B cell (primary cell): Measurements from ENCODE around the gene CFAP100. TPM values are rescaled to one million over a fixed set of nuclear protein-coding genes. Genes with fewer than 3 reads are reported as not detected.

Experiments
- ATAC-seq: fragments of 200-7000 bp; cut with Tn5 transposase; one replicate; pipeline ENCODE4 v1.10.0; 2021; ENCODE audit warnings: low read depth, mild to moderate bottlenecking, moderate number of reproducible peaks, moderate library complexity
- CTCF ChIA-PET: fragments of 350-600 bp; sonication (Branson Sonifier 250); formaldehyde crosslinking; loops from one replicate; lab custom pipeline; 2021; ENCODE audit warnings: antibody characterized with exemption, inconsistent platforms; lab: Charles Lee
- POLR2A ChIA-PET: fragments of 350-600 bp; sonication (Branson Sonifier 250); formaldehyde crosslinking; loops from one replicate; lab custom pipeline; 2021; ENCODE audit warnings: antibody characterized with exemption; lab: Charles Lee
- DNase-seq: peaks from one replicate; pipeline ENCODE4 v3.0.0; 2013
- H2AFZ ChIP-seq: 2 replicates; pipeline ENCODE4 v1.6.1; 2012; ENCODE audit warnings: mild to moderate bottlenecking, low read depth, low read length; ENCODE audit not compliant: insufficient read depth, poor library complexity, severe bottlenecking
- H3K27ac ChIP-seq, 2 donors: 1 replicate in 1 of 2; 2 replicates in 1 of 2; pipeline ENCODE4 v1.5.1; 2012 to 2013; ENCODE audit warnings: low read length in 2 of 2, mild to moderate bottlenecking in 2 of 2, moderate library complexity in 1 of 2
- H3K27me3 ChIP-seq, 4 experiments: fragments of 200-600 bp in 1 of 4; sonication (generic) in 1 of 4; replicated peaks in 1 of 4; 1 replicate in 2 of 4; 2 replicates in 2 of 4; pipeline versions ENCODE4 v1.6.1 to v1.7.0; 2013 to 2016; ENCODE audit warnings: low read length in 3 of 4, mild to moderate bottlenecking in 2 of 4, mixed read lengths in 1 of 4, moderate library complexity in 1 of 4; ENCODE audit not compliant: insufficient read depth in 4 of 4, control insufficient read depth in 3 of 4; ENCODE audit errors: control extremely low read depth in 1 of 4
- H3K36me3 ChIP-seq, 2 experiments: replicated peaks in 1 of 2; 1 replicate in 1 of 2; 2 replicates in 1 of 2; pipeline versions ENCODE4 v1.6.1 to v1.7.1; 2013; ENCODE audit warnings: low read length in 1 of 2; ENCODE audit not compliant: insufficient read depth in 2 of 2, control insufficient read depth in 1 of 2; ENCODE audit errors: control extremely low read depth in 1 of 2, extremely low read depth in 1 of 2
- H3K4me1 ChIP-seq, 2 donors: fragments of 200-600 bp in 1 of 2; sonication (generic) in 1 of 2; 1 replicate in 1 of 2; 2 replicates in 1 of 2; pipeline versions ENCODE4 v1.5.1 to v1.6.1; 2013 to 2017; ENCODE audit warnings: low read length in 2 of 2; ENCODE audit not compliant: control insufficient read depth in 2 of 2, insufficient read depth in 2 of 2
- H3K4me2 ChIP-seq: replicated peaks from 2 replicates; pipeline ENCODE3; 2012; ENCODE audit warnings: mild to moderate bottlenecking, low read depth, low read length; ENCODE audit not compliant: poor library complexity, severe bottlenecking
- H3K4me3 ChIP-seq, 5 experiments: fragments of 200-600 bp in 1 of 5; sonication (generic) in 1 of 5; 1 replicate in 3 of 5; 2 replicates in 2 of 5; pipeline versions ENCODE4 v1.5.1 to v1.7.0; 2011 to 2016; ENCODE audit warnings: low read length in 4 of 5, mild to moderate bottlenecking in 4 of 5, low read depth in 2 of 5, control low read depth in 1 of 5, moderate library complexity in 1 of 5; ENCODE audit not compliant: insufficient read depth in 1 of 5; ENCODE audit errors: control extremely low read depth in 1 of 5, extremely low read depth in 1 of 5
- H3K79me2 ChIP-seq: fragments of 200-600 bp; sonication (generic); one replicate; pipeline ENCODE4 v1.6.0; 2016; ENCODE audit warnings: low read length; ENCODE audit not compliant: control insufficient read depth, insufficient read depth
- H3K9ac ChIP-seq: fragments of 200-600 bp; sonication (generic); 2 replicates; pipeline ENCODE4 v1.6.1; 2017; ENCODE audit warnings: mild to moderate bottlenecking, low read length, moderate library complexity
- H3K9me3 ChIP-seq, 3 donors: one replicate each; pipeline versions ENCODE4 v1.6.1 to v1.7.1; 2013; ENCODE audit warnings: low read length in 2 of 3; ENCODE audit not compliant: control insufficient read depth in 2 of 3, insufficient read depth in 1 of 3; ENCODE audit errors: control extremely low read depth in 1 of 3
- H4K20me1 ChIP-seq: 2 replicates; pipeline ENCODE4 v1.6.0; 2012; ENCODE audit warnings: mild to moderate bottlenecking, low read length; ENCODE audit not compliant: insufficient read depth, control insufficient read depth, poor library complexity, severe bottlenecking
- H3K27ac Mint-ChIP-seq: one replicate; pipeline ENCODE4 v1.8.0; 2021; ENCODE audit warnings: mixed read lengths
- H3K27me3 Mint-ChIP-seq: one replicate; pipeline ENCODE4 v1.8.0; 2021; ENCODE audit warnings: mixed read lengths
- H3K4me1 Mint-ChIP-seq: one replicate; pipeline ENCODE4 v1.8.0; 2021; ENCODE audit warnings: mixed read lengths
- H3K4me3 Mint-ChIP-seq: one replicate; pipeline ENCODE4 v1.8.0; 2021; ENCODE audit warnings: mixed read lengths
- H3K9me3 Mint-ChIP-seq: one replicate; pipeline ENCODE4 v1.8.0; 2022; ENCODE audit warnings: mixed read lengths; ENCODE audit not compliant: insufficient read depth
- CTCF ChIP-seq: fragments of 200-600 bp; IDR thresholded peaks from one replicate; pipeline ENCODE4 v1.8.0; 2022; ENCODE audit warnings: antibody characterized with exemption, mild to moderate bottlenecking
- EZH2 ChIP-seq: IDR thresholded peaks from 2 replicates; pipeline ENCODE4 v1.6.1; 2012; ENCODE audit warnings: borderline replicate concordance, low read depth, mild to moderate bottlenecking, moderate library complexity, low read length; ENCODE audit not compliant: insufficient read depth, poor library complexity, severe bottlenecking
- WGBS: methylation state at CpG from one replicate; pipeline ENCODE4 v1.1.5; 2013; ENCODE audit warnings: missing lambda C conversion rate; ENCODE audit not compliant: insufficient coverage; 5-methylcytosine and 5-hydroxymethylcytosine counted together
- intact Hi-C: fragments of 100-400 bp; cut with micrococcal nuclease; formaldehyde crosslinking; loops from one replicate; pipeline ENCODE4 v1.10.0; 2022
- polyA plus RNA-seq: library from polyadenylated mRNA; depleted of rRNA; stranded (reverse); fragments of >200 nt; gene quantifications from 2 replicates; pipeline ENCODE4 v1.2.3, GENCODE V29; 2012
- total RNA-seq, 2 donors: library from RNA; stranded (reverse); fragments of 120-200 nt in 1 of 2; gene quantifications; 1 replicate in 1 of 2; 2 replicates in 1 of 2; pipeline versions ENCODE4 v1.2.3 to v1.2.4, GENCODE V29; 2013 to 2022

CFAP100 gene
- total and polyA plus RNA-seq, 2 donors (not counting 1 experiment from before 2014, with no cell fraction given), result not detected

- no peak overlapping the region for H3K27ac Mint-ChIP-seq
- Histone ChIP-seq H3K27ac (no peak overlapping the region), H3K4me1 (peaks cover 0 to 7% of the 10 kb centered on the region in 2 donors), H3K79me2 (no peaks in the 10 kb centered on the region), H4K20me1 (no peaks in the 10 kb centered on the region), H3K9me3 (peaks cover 0 to 26% (median 9%) of the 10 kb centered on the region in 3 donors), H3K4me2 (no peak overlapping the region), H3K36me3 (no peaks in the 10 kb centered on the region), H2AFZ (no peak overlapping the region), H3K4me3 (no peak overlapping the region), H3K9ac (no peak overlapping the region), H3K27me3 (peaks cover 0 to 21% (median 5%) of the 10 kb centered on the region in 4 experiments)
- no peak for ATAC-seq
- CTCF ChIA-PET, result no interaction called here
- DNase-seq, result no peak
- H3K4me1 Mint-ChIP-seq, result peaks cover 15% of the 10 kb centered on the region
- 27% methylated on average over 30 of the region's 30 CpGs for WGBS
- H3K9me3 Mint-ChIP-seq, result peaks cover 8% of the 10 kb centered on the region
- POLR2A ChIA-PET, result no interaction called here
- TF ChIP-seq CTCF (no peak), EZH2 (no peak)
- peaks cover 49% of the 10 kb centered on the region for H3K27me3 Mint-ChIP-seq
- intact Hi-C loops, result no loop called here
- H3K4me3 Mint-ChIP-seq, result no peak overlapping the region
Observed at GRCh38 chr3:126394977-126395321, 240 bp downstream of the CFAP100 start.

GRCh38 chr3:126395846-126396513 is 1.3 kb downstream of the CFAP100 start:
- Histone ChIP-seq H3K79me2 (no peaks in the 10 kb centered on the region), H3K4me2 (no peak overlapping the region), H3K36me3 (no peaks in the 10 kb centered on the region), H4K20me1 (no peaks in the 10 kb centered on the region), H3K27ac (no peak overlapping the region), H3K4me3 (no peak overlapping the region), H2AFZ (no peak overlapping the region), H3K9ac (no peak overlapping the region), H3K9me3 (peaks cover 0 to 33% (median 9%) of the 10 kb centered on the region in 3 donors), H3K27me3 (peaks cover 0 to 20% (median 5%) of the 10 kb centered on the region in 4 experiments), H3K4me1 (no peaks in the 10 kb centered on the region)
- Mint-ChIP-seq H3K4me1 (peaks cover 7% of the 10 kb centered on the region), H3K4me3 (no peak overlapping the region), H3K27ac (no peak overlapping the region), H3K27me3 (peaks cover 40% of the 10 kb centered on the region), H3K9me3 (peaks cover 8% of the 10 kb centered on the region)
- POLR2A ChIA-PET, result no interaction called here
- no peak for TF ChIP-seq CTCF
- no peak for TF ChIP-seq EZH2
- CTCF ChIA-PET, result no interaction called here
- DNase-seq (no peak), ATAC-seq (no peak)
- intact Hi-C loops, result no loop called here
- 96% methylated on average over 6 of the region's 6 CpGs for WGBS
